Measurements from ENCODE around the gene FOXK1.

FOXK1 gene

DNA sequence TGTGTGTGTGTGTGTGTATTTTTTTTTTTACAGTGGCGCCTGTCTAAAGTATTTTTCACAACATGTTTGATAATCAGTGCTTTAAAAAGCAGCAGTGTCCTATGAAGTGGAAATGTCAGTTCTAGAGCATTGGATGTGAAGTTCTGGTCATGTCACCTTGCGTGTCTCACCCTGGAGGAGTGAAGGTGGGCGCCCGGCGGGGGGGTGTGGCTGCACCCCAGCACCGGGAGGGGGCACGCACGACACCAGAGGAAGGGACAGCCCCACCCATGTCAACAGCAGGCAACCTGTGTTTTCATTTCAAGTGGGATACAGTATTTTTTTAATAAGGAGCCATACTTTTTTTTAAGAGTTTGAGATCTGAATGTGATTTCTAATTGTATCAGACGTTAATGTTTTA is 88.8 kb downstream of the FOXK1 start:
- H3K27ac ChIP-seq (ENCODE audit: low read depth, low read length) = peak overlapping the region; percentile 64
- no peak overlapping the region for H3K4me3 ChIP-seq (ENCODE audit: low read length)
- H3K27me3 ChIP-seq (ENCODE audit: control insufficient read depth, insufficient read depth, low read length) = no peaks in the 10 kb centered on the region

DNA sequence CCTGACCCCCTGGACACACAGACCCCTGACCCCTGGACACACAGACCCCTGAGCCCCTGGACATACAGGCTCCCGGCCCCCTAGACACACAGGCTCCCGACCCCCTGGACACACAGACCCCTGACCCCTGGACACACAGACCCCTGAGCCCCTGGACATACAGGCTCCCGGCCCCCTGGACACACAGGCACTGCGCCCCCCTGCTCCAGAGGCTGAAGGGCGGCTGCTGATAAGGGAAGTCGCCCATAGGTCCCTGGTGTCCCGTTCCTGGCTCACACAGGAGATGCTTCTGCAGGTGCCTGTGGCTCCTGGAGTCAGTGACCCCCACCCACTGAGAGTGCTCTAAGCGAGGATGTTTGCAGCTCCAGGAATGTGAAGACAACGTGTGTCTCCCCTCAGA is 89.6 kb downstream of the FOXK1 start:
- H3K4me1 ChIP-seq (ENCODE audit: control insufficient read depth, insufficient read depth, low read length) = peaks cover 26% of the 10 kb centered on the region
- peak overlapping the region; percentile 47 for H3K27ac ChIP-seq (ENCODE audit: low read depth, low read length)
- no peaks in the 10 kb centered on the region for H3K36me3 ChIP-seq (ENCODE audit: control insufficient read depth, insufficient read depth, low read length)
- H3K4me3 ChIP-seq (ENCODE audit: low read length) = no peak overlapping the region
- H3K9ac ChIP-seq (ENCODE audit: low read length) = no peak overlapping the region
- H3K27me3 ChIP-seq (ENCODE audit: control insufficient read depth, insufficient read depth, low read length) = no peaks in the 10 kb centered on the region

More for the DNA sequence above, 88.8 kb downstream of the FOXK1 start:
- Histone ChIP-seq H3K36me3 (ENCODE audit: control insufficient read depth, insufficient read depth, low read length) (peaks cover 1% of the 10 kb centered on the region), H3K9ac (ENCODE audit: low read length) (no peak overlapping the region), H3K4me1 (ENCODE audit: control insufficient read depth, insufficient read depth, low read length) (peaks cover 28% of the 10 kb centered on the region)

DNA sequence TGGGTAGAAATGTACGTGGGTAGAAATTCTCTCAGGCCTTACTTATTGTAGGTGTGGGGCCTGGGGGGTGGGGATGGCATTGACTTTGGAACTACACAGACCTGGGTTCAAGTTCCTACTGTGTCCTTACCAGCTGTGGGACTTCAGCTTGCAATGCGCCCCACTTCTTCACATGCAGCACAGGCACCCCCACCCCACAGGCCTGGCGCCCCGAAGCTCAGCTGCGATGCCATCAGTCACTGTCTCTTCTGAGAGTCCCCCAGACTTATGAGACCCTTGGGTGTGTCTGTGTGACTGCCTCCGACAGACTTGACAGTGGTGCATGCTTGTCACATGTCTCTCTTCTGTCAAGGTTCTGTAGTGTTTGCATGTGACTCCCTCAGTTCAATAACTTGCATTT is 90.2 kb downstream of the FOXK1 start:
- H3K36me3 ChIP-seq (ENCODE audit: control insufficient read depth, insufficient read depth, low read length) = no peaks in the 10 kb centered on the region
- no peaks in the 10 kb centered on the region for H3K27me3 ChIP-seq (ENCODE audit: control insufficient read depth, insufficient read depth, low read length)
- H3K9ac ChIP-seq (ENCODE audit: low read length) = no peak overlapping the region
- H3K4me1 ChIP-seq (ENCODE audit: control insufficient read depth, insufficient read depth, low read length) = peaks cover 27% of the 10 kb centered on the region
- no peak overlapping the region for H3K4me3 ChIP-seq (ENCODE audit: low read length)
- peak overlapping the region; percentile 47 for H3K27ac ChIP-seq (ENCODE audit: low read depth, low read length)

DNA sequence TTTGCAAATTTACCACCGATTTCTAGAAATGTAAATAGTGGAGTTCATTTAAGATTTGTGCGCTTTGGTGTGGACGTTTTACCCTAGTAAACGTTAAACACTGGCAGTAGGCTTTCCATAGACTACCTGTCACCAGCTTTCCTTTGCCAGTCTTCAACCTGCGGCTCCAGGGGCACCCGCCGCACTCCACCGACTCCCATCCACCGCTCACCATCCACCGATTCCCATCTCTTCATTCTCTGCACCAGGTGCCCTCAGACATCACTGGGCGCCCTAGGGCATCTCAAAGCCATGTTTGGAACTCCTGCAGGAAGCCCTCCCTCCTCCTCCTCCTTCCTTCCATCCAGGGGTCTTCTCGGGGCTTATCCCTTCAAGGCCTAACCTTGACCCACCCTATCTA is 91.9 kb downstream of the FOXK1 start:
- no peaks in the 10 kb centered on the region for H3K36me3 ChIP-seq (ENCODE audit: control insufficient read depth, insufficient read depth, low read length)
- H3K27me3 ChIP-seq (ENCODE audit: control insufficient read depth, insufficient read depth, low read length) = no peaks in the 10 kb centered on the region
- H3K9ac ChIP-seq (ENCODE audit: low read length) = no peak overlapping the region
- no peak overlapping the region for H3K27ac ChIP-seq (ENCODE audit: low read depth, low read length)
- H3K4me1 ChIP-seq (ENCODE audit: control insufficient read depth, insufficient read depth, low read length) = peaks cover 23% of the 10 kb centered on the region
- H3K4me3 ChIP-seq (ENCODE audit: low read length) = peak overlapping the region; percentile 78

DNA sequence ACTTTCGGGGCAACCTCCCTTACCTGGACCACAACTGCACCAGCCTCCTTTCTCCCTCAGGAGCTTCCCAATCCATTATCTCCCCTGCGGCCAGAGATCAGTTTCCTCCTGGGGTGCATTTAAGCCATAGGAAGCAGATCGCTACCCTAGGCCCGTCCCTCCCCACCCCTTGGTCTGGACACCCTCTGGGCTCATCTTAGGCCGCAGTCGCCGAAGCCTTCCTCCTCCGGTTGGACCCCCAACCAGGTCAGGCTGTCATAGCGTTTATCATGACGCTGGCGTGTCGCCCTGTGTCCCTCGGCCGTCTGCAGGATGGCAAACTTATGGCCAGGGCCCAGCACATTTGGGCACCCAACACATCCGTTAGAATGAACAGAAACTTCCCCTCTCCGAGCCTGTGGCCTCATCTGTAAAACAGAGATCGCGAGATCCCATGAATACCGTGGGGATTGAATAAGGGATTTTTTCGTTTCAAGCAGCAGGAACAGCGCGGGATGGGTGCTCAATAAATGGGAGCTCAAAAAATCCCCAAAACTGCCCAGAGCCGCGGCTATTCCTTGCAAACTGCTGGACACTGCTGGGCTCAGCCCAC is 92.7 kb downstream of the FOXK1 start:
- Histone ChIP-seq H3K9ac (ENCODE audit: low read length) (peak overlapping the region; percentile 59), H3K27me3 (ENCODE audit: control insufficient read depth, insufficient read depth, low read length) (no peaks in the 10 kb centered on the region), H3K36me3 (ENCODE audit: control insufficient read depth, insufficient read depth, low read length) (no peaks in the 10 kb centered on the region), H3K4me1 (ENCODE audit: control insufficient read depth, insufficient read depth, low read length) (peaks cover 20% of the 10 kb centered on the region), H3K27ac (ENCODE audit: low read depth, low read length) (peak overlapping the region; percentile 93), H3K4me3 (ENCODE audit: low read length) (peak overlapping the region; percentile 78)

DNA sequence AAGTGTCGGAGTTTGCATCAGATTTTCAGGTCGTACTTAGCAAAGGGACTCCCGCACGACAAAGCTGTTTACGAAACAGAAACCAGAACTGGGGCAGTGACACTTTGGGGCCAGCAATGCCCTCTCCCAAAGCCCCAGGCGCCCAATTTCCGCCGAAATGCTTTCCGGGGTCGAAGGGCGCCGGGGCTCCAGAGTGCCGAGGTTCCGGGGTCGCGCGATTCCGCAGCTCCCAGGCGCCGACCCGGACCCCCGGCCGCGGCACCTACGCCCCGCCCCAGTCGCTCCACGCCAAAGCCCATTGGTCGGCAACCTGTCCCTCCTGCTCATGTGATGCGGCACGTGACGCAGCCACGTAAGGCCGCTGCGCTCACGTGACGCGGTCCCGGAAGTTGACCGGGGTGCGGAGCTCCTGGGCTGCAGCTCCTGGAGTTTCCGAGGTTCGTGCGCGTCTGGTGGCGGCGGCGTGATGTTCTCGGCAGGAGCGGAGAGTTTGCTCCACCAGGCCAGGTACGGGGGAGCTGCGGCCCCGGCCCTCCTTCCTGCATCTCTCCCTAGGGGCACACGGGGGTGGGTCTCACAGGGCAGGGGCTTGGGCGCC is 93.3 kb downstream of the FOXK1 start, which contains the start of gene AP5Z1:
TSS of gene AP5Z1 (plus strand) at position 374 of the 598 bp plus-strand sequence. CDS start at position 467, 93 bp downstream.
- Histone ChIP-seq H3K36me3 (ENCODE audit: control insufficient read depth, insufficient read depth, low read length) (no peaks in the 10 kb centered on the region), H3K9ac (ENCODE audit: low read length) (peak within 1 kb of the TSS; percentile 88), H3K27ac (ENCODE audit: low read depth, low read length) (peak within 1 kb of the TSS; percentile 93), H3K27me3 (ENCODE audit: control insufficient read depth, insufficient read depth, low read length) (no peaks in the 10 kb centered on the region), H3K4me3 (ENCODE audit: low read length) (peak within 1 kb of the TSS; percentile 78), H3K4me1 (ENCODE audit: control insufficient read depth, insufficient read depth, low read length) (peaks cover 18% of the 10 kb centered on the region)

DNA sequence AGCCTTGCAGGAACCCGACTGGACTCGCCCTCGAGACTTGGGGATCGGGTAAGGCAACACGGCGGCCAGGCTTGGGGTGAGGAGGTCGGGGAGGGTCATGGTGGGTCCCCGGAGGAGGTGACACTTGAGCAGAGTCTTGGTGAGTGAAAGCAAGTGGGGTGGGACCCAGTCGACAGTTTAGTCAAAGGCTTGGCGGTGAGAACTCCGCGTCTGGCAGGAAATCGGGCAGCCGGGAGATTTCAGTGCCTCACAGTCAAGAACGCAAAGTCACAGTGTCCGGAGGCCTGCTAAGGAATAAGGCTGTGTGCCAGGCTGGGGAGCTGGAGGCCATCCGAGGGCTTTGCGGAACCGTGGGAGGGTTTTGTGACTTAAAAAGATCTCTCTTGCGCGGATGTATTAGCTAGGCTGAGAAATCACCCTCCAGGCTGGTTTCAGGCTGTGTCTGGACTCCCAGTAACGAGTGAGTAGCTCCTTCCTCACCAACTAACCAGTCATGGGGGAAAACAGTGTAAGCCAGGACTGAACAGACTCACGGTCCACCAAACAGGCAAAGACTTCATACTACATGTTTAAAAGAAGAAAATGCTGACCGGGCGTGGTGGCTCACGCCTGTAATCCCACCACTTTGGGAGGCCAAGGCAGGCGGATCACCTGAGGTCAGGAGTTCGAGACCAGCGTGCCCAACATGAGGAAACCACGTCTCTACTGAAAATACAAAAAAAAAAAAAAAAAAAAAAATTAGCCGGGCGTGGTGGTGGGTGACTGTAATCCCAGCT is 93.9 kb downstream of the FOXK1 start:
- Histone ChIP-seq H3K27ac (ENCODE audit: low read depth, low read length) (peak overlapping the region; percentile 93), H3K9ac (ENCODE audit: low read length) (peak overlapping the region; percentile 88), H3K27me3 (ENCODE audit: control insufficient read depth, insufficient read depth, low read length) (no peaks in the 10 kb centered on the region), H3K4me3 (ENCODE audit: low read length) (peak overlapping the region; percentile 78), H3K36me3 (ENCODE audit: control insufficient read depth, insufficient read depth, low read length) (peaks cover 2% of the 10 kb centered on the region), H3K4me1 (ENCODE audit: control insufficient read depth, insufficient read depth, low read length) (peaks cover 15% of the 10 kb centered on the region)

DNA sequence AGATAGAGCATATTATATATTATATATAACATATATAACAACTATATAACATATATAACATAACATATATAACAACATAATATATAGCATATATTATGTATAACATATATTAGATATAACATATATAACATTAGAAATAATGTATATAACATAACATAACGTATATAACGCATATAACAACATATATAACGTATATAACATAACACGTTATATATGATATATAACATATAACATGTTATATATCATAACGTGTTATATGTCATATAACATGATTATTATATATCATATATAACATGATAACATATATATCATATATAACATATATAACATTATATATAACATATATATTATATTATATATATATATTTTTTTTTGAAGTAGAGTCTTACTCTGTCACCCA is 97.0 kb downstream of the FOXK1 start:
- Histone ChIP-seq H3K4me1 (ENCODE audit: control insufficient read depth, insufficient read depth, low read length) (peaks cover 14% of the 10 kb centered on the region), H3K36me3 (ENCODE audit: control insufficient read depth, insufficient read depth, low read length) (peaks cover 22% of the 10 kb centered on the region), H3K4me3 (ENCODE audit: low read length) (no peak overlapping the region), H3K27me3 (ENCODE audit: control insufficient read depth, insufficient read depth, low read length) (no peaks in the 10 kb centered on the region), H3K27ac (ENCODE audit: low read depth, low read length) (no peak overlapping the region), H3K9ac (ENCODE audit: low read length) (no peak overlapping the region)

DNA sequence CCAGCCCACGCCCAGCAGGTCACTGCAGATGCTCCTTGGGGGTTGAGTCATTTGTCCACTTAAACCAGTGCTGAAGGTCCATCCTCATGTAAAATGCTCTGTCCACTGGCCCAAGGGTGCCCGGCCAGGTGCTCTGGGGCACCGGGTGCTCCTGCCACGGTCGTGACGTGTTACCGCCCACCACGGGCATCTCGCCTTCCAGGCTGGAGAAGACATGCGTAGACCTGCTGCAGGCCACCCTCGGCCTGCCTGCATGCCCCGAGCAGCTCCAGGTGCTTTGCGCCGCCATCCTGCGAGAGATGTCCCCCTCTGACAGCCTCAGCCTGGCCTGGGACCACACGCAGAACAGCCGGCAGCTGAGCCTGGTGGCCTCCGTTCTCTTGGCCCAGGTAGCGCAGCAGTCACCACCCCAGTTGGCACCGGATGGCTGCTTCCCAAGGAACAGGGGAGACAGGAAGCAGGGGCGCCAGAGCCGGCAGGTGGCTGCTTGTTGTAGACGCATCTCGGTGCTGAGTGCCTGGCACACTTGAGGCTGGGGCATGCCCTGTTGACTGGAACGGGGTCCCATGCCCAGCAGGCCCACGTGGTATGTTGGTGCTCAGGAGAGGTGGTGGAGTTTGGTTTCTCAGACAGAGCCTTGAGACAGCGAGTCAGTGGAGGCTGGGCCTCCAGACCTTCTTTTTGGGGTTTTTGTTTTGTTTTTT is 99.4 kb downstream of the FOXK1 start:
- no peaks in the 10 kb centered on the region for H3K27me3 ChIP-seq (ENCODE audit: control insufficient read depth, insufficient read depth, low read length)
- no peak overlapping the region for H3K27ac ChIP-seq (ENCODE audit: low read depth, low read length)
- peaks cover 32% of the 10 kb centered on the region for H3K36me3 ChIP-seq (ENCODE audit: control insufficient read depth, insufficient read depth, low read length)
- H3K4me1 ChIP-seq (ENCODE audit: control insufficient read depth, insufficient read depth, low read length) = peaks cover 3% of the 10 kb centered on the region
- no peak overlapping the region for H3K4me3 ChIP-seq (ENCODE audit: low read length)
- H3K9ac ChIP-seq (ENCODE audit: low read length) = no peak overlapping the region

DNA sequence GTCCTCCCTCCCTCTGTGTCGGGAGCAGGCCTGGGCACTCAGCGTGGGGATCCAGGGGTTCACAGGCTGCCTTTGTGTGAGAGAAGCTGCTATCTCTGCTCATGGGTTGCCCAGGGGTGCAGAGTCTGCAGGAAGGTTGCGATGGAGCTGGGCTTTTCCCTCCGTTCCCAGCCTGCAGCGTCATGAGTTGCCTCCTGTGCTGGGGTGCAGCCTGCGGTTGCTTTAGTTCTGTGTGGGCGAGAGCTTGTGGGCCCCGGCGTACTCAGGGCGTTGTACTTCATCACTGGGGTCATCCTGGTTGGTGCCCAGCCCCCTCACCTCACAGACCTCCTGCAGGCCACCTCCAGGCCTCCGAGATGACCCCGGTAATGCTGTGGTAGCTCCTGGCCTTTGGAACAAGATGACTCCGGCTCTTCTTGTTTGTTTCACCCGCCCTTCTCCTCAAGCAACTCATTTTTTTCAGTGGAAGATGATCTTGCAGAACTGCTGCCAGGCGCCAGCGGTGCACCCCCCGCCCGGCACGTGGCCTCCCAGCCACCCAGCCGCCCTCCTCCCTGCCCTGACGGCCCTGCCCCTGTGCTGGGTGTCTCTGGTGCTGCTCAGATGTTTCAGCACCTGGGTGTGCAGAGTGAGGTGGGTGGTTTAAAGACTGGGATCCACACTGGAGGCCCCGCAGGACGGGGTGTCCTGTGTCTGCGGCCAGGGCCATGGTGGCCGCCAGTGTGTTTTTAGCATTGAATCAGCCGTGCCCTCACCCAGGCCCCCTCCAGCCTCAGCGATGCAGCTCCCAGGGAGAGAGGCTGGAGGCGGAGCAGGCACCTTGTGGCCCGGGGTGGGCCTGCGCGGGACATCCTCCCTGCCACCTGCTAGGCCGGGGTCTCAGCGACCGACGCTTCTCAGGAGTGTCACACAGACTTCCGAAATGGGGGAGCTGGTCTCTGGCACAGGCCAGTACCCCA is 100.5 kb downstream of the FOXK1 start:
- Histone ChIP-seq H3K9ac (ENCODE audit: low read length) (no peak overlapping the region), H3K27ac (ENCODE audit: low read depth, low read length) (no peak overlapping the region), H3K4me1 (ENCODE audit: control insufficient read depth, insufficient read depth, low read length) (no peaks in the 10 kb centered on the region), H3K4me3 (ENCODE audit: low read length) (no peak overlapping the region), H3K36me3 (ENCODE audit: control insufficient read depth, insufficient read depth, low read length) (peaks cover 37% of the 10 kb centered on the region), H3K27me3 (ENCODE audit: control insufficient read depth, insufficient read depth, low read length) (no peaks in the 10 kb centered on the region)

DNA sequence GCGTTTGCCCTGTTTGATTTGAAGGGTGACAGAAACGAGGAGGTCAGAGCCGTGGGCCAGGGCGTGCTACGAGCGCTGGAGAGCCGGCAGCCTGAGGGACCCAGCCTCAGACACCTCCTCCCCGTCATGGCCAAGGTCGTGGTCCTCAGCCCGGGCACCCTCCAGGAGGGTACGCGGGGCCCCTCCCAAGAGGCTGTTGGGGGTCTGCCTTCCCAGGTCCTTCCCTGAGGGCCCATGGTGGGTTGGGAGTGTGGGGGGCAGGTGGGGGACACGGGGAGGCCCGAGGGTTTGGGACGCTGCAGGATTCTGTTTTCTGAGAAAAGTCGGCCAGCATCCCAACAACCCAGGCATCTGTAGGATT is 101.2 kb downstream of the FOXK1 start:
- Histone ChIP-seq H3K27ac (ENCODE audit: low read depth, low read length) (no peak overlapping the region), H3K9ac (ENCODE audit: low read length) (no peak overlapping the region), H3K36me3 (ENCODE audit: control insufficient read depth, insufficient read depth, low read length) (peaks cover 40% of the 10 kb centered on the region), H3K27me3 (ENCODE audit: control insufficient read depth, insufficient read depth, low read length) (no peaks in the 10 kb centered on the region), H3K4me1 (ENCODE audit: control insufficient read depth, insufficient read depth, low read length) (no peaks in the 10 kb centered on the region), H3K4me3 (ENCODE audit: low read length) (no peak overlapping the region)
